Skeletal muscle satellite cell (primary cell): ENCODE data around the gene SUPT3H.

Source experiments
- H3K27me3 ChIP-seq: 2 replicates; pipeline ENCODE4 v1.7.0; 2013; ENCODE audit warnings: low read length; ENCODE audit not compliant: control insufficient read depth, insufficient read depth
- H3K36me3 ChIP-seq: 2 replicates; pipeline ENCODE4 v1.7.0; 2013; ENCODE audit warnings: mild to moderate bottlenecking, control low read depth, low read length; ENCODE audit not compliant: insufficient read depth
- H3K4me1 ChIP-seq: 2 replicates; pipeline ENCODE4 v1.7.0; 2013; ENCODE audit warnings: low read length; ENCODE audit not compliant: control insufficient read depth, insufficient read depth
- H3K4me2 ChIP-seq: 2 replicates; pipeline ENCODE4 v1.7.0; 2013; ENCODE audit warnings: mild to moderate bottlenecking, low read length
- H3K4me3 ChIP-seq: 2 replicates; pipeline ENCODE4 v1.7.0; 2013; ENCODE audit warnings: low read length
- H3K9ac ChIP-seq: 2 replicates; pipeline ENCODE4 v1.7.0; 2013; ENCODE audit warnings: mild to moderate bottlenecking, low read depth, low read length, moderate library complexity
- H3K9me3 ChIP-seq: replicated peaks from 2 replicates; pipeline ENCODE4 v1.7.0; 2013; ENCODE audit warnings: mild to moderate bottlenecking, control low read depth, low read length

Gene SUPT3H

GRCh38 chr6:45229416-45229815 is 148.3 kb downstream of the SUPT3H start:
- no peak overlapping the region for H3K4me3 ChIP-seq
- H3K4me2 ChIP-seq: no peak overlapping the region
- H3K36me3 ChIP-seq: no peaks in the 10 kb centered on the region
- no peaks in the 10 kb centered on the region for H3K27me3 ChIP-seq
- no peaks in the 10 kb centered on the region for H3K9me3 ChIP-seq
- no peaks in the 10 kb centered on the region for H3K4me1 ChIP-seq
- no peak overlapping the region for H3K9ac ChIP-seq

GRCh38 chr6:45226081-45226480 is 151.7 kb downstream of the SUPT3H start:
- no peaks in the 10 kb centered on the region for H3K9me3 ChIP-seq
- no peak overlapping the region for H3K9ac ChIP-seq
- no peaks in the 10 kb centered on the region for H3K27me3 ChIP-seq
- no peaks in the 10 kb centered on the region for H3K4me1 ChIP-seq
- H3K4me2 ChIP-seq: no peak overlapping the region
- H3K4me3 ChIP-seq: no peak overlapping the region
- H3K36me3 ChIP-seq: no peaks in the 10 kb centered on the region

DNA sequence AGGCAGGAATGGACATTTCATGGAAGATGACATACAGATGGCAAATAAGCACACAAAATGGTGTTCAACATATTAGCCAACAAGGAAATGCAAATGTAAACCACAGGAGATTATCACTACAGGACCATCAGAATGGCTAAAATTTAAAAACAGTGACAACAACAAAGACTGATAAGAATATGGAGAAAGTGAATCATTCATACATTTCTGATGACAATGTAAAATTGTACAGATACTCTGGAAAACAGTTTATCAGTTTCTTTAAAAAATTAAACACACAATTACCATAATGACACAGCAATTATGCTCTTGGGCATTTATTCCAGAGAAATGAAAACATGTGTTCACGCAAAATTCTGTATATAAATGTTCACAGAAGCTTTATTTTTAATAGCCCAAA is 155.4 kb downstream of the SUPT3H start:
- no peaks in the 10 kb centered on the region for H3K36me3 ChIP-seq
- H3K4me3 ChIP-seq: no peak overlapping the region
- H3K27me3 ChIP-seq: no peaks in the 10 kb centered on the region
- no peaks in the 10 kb centered on the region for H3K4me1 ChIP-seq
- no peaks in the 10 kb centered on the region for H3K9me3 ChIP-seq
- no peak overlapping the region for H3K9ac ChIP-seq
- no peak overlapping the region for H3K4me2 ChIP-seq

GRCh38 chr6:45215759-45216158 is 162.0 kb downstream of the SUPT3H start:
- Histone ChIP-seq H3K36me3 (no peaks in the 10 kb centered on the region), H3K4me3 (no peak overlapping the region), H3K27me3 (no peaks in the 10 kb centered on the region), H3K4me2 (no peak overlapping the region), H3K9me3 (no peaks in the 10 kb centered on the region), H3K9ac (no peak overlapping the region), H3K4me1 (no peaks in the 10 kb centered on the region)

GRCh38 chr6:45212976-45213375 is 164.8 kb downstream of the SUPT3H start:
- no peaks in the 10 kb centered on the region for H3K4me1 ChIP-seq
- no peak overlapping the region for H3K4me2 ChIP-seq
- H3K9me3 ChIP-seq: no peaks in the 10 kb centered on the region
- no peaks in the 10 kb centered on the region for H3K36me3 ChIP-seq
- H3K27me3 ChIP-seq: no peaks in the 10 kb centered on the region
- H3K9ac ChIP-seq: no peak overlapping the region
- H3K4me3 ChIP-seq: no peak overlapping the region

DNA sequence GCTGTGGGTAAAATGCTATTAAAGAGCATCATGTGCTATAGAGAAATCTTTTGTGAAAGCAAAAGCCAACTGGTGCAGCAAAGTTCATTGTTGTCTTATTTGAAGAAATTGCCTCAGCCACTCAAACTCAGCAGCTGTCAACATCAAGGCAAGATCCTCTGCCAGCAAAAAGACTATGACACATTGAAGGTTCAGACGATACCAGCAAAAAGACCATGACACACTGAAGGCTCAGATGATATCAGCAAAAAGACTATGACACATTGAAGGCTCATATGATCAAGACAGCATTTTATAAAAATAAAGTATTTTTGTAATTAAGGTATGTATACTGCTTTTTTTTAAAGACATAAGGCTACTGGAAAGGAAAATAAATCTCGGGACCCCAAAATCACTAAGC is 168.0 kb downstream of the SUPT3H start:
- Histone ChIP-seq H3K4me1 (no peaks in the 10 kb centered on the region), H3K9me3 (no peaks in the 10 kb centered on the region)

DNA sequence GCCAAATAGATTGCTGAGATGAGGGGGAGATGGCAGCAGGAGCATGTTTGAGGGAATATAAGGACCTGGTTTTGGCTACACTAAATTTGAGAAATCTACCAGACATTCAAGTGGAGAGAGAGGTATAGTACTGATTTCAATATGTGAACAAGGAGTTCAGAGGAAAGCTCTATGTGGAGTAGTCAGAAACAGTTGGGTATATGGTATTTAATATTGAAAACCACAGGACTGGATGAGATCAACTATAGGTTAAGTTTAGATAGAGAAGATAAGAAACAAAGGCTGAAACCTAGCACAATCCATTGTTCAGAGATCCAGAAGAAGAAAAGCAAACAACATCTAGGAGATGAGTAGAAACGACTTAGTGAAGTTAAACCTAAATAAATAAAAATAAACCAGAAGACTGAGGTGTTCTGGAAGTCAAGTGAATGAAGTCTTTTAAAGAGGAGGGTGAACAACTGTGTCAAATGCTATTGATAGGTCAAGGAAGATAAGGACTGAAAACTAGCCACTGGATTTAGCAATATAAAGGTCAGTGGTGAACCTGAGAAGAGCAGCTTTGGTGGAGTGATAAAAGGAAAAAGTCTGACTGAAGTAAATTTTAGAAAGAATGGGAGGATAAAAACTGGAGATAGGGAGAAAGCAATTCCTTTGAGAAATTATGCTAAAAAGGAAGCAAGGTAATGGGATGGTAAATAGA is 170.8 kb downstream of the SUPT3H start:
- Histone ChIP-seq H3K27me3 (no peaks in the 10 kb centered on the region), H3K9me3 (no peaks in the 10 kb centered on the region), H3K9ac (no peak overlapping the region), H3K4me1 (no peaks in the 10 kb centered on the region), H3K4me2 (no peak overlapping the region), H3K4me3 (no peak overlapping the region), H3K36me3 (no peaks in the 10 kb centered on the region)

More for the DNA sequence above, 168.0 kb downstream of the SUPT3H start:
- Histone ChIP-seq H3K9ac (no peak overlapping the region), H3K4me2 (no peak overlapping the region), H3K4me3 (no peak overlapping the region), H3K27me3 (no peaks in the 10 kb centered on the region), H3K36me3 (no peaks in the 10 kb centered on the region)

DNA sequence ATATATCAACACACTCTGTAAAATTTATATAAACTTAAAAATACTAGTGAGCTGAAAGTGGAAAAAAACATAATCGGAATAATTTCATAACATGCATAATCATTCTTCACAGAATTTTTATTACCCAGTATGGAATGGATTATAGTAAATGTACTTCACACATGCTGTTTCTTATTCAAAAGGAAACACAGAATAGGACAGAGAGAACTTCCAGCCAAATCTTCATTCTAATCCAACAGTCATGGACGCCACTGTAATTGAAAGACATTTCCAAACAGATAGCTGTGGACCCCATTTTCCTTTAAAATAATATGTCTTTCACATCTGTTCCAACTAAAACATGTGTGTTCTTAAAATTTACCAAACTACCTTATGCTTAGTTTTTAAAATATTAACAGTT is 176.2 kb downstream of the SUPT3H start:
- H3K36me3 ChIP-seq: no peaks in the 10 kb centered on the region
- no peaks in the 10 kb centered on the region for H3K9me3 ChIP-seq
- H3K4me3 ChIP-seq: no peak overlapping the region
- no peak overlapping the region for H3K9ac ChIP-seq
- H3K27me3 ChIP-seq: no peaks in the 10 kb centered on the region
- H3K4me1 ChIP-seq: no peaks in the 10 kb centered on the region
- no peak overlapping the region for H3K4me2 ChIP-seq

DNA sequence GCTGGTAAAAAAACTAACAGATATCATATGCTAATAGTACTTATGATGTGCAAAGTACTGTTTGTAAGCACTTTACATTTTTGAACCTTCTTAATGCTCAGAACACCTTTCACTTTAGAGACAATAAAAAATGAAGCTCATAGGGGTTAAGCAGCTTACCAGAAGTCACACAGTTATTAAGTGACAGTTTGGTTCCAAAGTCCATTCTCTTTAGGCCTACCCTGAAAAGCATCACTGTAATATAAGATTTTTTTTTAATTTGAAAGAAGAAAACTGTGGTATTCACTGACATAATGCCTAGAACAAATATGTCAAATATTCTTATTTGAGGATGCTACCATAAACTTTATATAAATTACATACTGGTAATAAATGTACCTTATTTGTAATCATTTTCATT is 177.2 kb downstream of the SUPT3H start:
- Histone ChIP-seq H3K27me3 (no peaks in the 10 kb centered on the region), H3K4me2 (no peak overlapping the region), H3K4me3 (no peak overlapping the region), H3K4me1 (no peaks in the 10 kb centered on the region), H3K36me3 (no peaks in the 10 kb centered on the region), H3K9ac (no peak overlapping the region), H3K9me3 (no peaks in the 10 kb centered on the region)

- H3K4me3 ChIP-seq: no peak overlapping the region
- no peaks in the 10 kb centered on the region for H3K9me3 ChIP-seq
- no peak overlapping the region for H3K9ac ChIP-seq
- no peaks in the 10 kb centered on the region for H3K4me1 ChIP-seq
- H3K27me3 ChIP-seq: no peaks in the 10 kb centered on the region
- H3K36me3 ChIP-seq: no peaks in the 10 kb centered on the region
- no peak overlapping the region for H3K4me2 ChIP-seq
These were observed 178.2 kb downstream of the SUPT3H start for GRCh38 chr6:45199554-45199953.

- no peaks in the 10 kb centered on the region for H3K36me3 ChIP-seq
- no peaks in the 10 kb centered on the region for H3K27me3 ChIP-seq
- H3K9me3 ChIP-seq: no peaks in the 10 kb centered on the region
- H3K4me3 ChIP-seq: no peak overlapping the region
- H3K9ac ChIP-seq: no peak overlapping the region
- H3K4me1 ChIP-seq: no peaks in the 10 kb centered on the region
- no peak overlapping the region for H3K4me2 ChIP-seq
These were observed 181.6 kb downstream of the SUPT3H start for GRCh38 chr6:45196121-45196520.

DNA sequence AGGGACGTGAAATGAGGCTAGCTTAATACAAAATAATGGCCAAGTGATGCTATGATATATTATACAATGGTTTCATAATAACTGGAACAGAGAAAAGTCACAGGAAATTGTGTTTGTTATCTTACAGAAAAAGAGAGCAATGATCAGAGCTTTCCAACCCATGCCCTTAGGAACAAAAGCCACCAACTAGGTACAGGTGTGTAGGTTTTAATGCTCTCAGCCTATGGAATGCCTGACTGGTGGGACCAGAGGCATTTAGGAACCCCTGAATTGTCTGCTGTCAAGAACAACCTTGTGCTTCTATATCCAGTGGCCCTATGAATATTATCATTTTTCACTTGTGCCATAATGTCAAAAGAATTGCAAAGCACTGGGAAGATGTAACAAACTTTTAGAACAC is 182.6 kb downstream of the SUPT3H start:
- H3K4me1 ChIP-seq: no peaks in the 10 kb centered on the region
- H3K4me3 ChIP-seq: no peak overlapping the region
- no peaks in the 10 kb centered on the region for H3K9me3 ChIP-seq
- no peak overlapping the region for H3K4me2 ChIP-seq
- no peak overlapping the region for H3K9ac ChIP-seq
- no peaks in the 10 kb centered on the region for H3K36me3 ChIP-seq
- no peaks in the 10 kb centered on the region for H3K27me3 ChIP-seq
